CD4-positive, alpha-beta T cell treated with Interleukin-2 at 100 ng/mL for 4 hours (primary cell): ENCODE measurements around the gene GGNBP2.
A peak's percentile ranks its signal among the peaks of the same experiment; 100 is the strongest.

Source experiments
- DNase-seq: peaks from one replicate; pipeline ENCODE4 v3.0.0-alpha.2; 2020; ENCODE audit warnings: low spot score

GGNBP2 gene

GRCh38 chr17:36629252-36629847 lies 84.6 kb downstream of the GGNBP2 start:
- peak; percentile 82 for DNase-seq

- no peak for DNase-seq
These were observed 85.3 kb downstream of the GGNBP2 start for GRCh38 chr17:36629970-36630502.

GRCh38 chr17:36631022-36631421 lies 86.3 kb downstream of the GGNBP2 start:
- no peak for DNase-seq

GRCh38 chr17:36632916-36633771 lies 88.4 kb downstream of the GGNBP2 start:
- DNase-seq, result no peak
